Stimulated activated CD4-positive, alpha-beta T cell treated with anti-CD3 and anti-CD28 coated beads, Interleukin-4, amount 100 ng/mL, for 24 hours (primary cell): ENCODE data around the gene KLHL29.

Experiments used
- DNase-seq: peaks from one replicate; pipeline ENCODE4 v3.0.0-alpha.2; 2020

KLHL29 gene

DNA sequence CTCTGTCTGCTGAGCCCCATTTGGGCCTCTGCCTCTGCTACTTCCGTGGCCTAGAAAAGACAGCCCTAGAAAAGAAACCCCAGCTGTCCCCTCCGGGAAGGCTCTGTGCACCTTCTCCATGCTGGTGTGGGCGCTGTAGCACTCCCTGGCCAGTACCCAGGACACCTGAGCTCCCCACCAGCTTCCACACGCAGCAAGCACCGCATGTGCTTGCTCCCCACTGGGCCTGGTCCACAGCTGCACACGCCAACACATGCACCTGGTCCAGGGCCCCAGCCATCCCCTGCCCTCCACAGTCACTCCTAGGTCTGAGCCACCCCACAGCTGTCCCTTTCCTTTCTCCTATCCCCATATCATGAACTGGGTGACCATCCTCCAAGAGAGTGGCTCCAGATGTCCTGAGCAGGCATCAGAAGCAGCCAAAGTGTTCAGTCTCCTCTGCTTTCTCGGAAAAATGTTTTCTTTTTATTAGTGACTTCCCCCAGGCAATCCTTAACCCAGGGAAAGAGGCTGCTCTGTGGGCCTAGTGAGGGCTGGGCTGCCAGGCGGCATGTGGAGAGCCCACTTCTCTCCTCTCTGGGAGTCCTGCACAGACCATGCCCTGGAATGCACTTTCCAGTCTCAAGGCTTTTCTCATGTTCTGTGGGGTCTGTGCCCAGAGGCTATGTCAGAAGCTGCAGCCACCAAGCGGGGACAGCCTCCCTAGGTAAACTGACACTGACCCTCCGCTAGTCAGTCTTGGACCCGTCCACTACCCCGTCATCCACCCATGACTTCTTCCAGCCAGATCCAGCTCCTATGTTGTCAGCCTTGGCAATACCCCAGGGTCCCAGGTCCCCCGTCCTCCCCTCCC is 133.7 kb downstream of the KLHL29 start:
- no peak for DNase-seq

DNA sequence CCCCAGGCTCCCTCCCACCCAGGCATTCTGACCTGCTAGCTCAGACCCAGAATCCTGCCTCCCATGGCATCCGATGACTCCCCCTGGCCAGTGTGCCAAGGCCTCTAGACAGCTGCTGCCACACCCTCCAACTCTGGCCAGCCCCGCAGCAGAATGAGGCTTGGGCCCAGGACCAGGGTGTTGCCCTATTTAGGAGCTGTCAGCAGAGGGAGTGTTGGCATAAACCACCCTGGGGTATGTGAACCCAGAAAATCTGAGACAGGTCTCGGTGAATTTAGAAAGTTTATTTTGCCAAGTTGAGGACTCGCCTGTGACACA is 134.3 kb downstream of the KLHL29 start:
- no peak for DNase-seq

DNA sequence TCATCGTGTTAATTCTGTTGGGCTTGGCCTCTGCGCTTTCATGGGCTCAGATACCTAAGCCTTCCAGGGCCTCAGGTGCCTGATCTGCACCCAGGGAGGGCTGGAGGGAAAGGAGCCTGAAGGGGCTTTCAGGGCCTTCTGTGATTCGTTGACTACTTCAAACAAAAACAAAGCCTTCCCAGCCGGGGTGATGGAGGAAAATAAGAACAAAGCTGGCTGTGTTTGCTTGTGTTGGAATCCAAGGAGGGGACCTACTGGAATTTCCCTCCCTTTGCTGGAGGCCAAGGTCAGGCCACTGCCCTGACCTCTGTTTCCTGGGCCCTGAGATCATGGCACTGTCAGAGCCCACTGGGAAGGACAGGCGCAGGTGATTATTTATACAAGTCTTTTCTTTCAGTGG is 135.3 kb downstream of the KLHL29 start:
- no peak for DNase-seq

DNA sequence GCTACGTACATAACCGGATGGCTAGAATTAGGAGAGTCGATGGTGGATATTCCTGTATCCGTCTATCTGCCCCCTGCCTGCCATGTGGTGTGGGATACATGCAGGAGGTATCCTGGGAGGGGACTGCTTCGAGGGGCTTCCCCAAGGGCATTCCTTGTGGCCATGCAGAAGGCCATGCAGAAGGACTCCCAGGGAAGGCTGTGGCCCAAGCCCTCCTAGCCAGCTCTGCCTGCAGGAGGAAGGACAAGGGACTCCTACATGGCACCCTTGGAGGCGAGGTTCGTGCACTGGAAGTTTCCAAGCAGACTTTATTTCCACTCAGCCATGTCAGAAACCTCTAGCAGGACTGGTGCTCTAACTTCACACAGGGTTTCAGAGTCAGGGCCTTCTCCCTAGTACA is 136.1 kb downstream of the KLHL29 start:
- no peak for DNase-seq

DNA sequence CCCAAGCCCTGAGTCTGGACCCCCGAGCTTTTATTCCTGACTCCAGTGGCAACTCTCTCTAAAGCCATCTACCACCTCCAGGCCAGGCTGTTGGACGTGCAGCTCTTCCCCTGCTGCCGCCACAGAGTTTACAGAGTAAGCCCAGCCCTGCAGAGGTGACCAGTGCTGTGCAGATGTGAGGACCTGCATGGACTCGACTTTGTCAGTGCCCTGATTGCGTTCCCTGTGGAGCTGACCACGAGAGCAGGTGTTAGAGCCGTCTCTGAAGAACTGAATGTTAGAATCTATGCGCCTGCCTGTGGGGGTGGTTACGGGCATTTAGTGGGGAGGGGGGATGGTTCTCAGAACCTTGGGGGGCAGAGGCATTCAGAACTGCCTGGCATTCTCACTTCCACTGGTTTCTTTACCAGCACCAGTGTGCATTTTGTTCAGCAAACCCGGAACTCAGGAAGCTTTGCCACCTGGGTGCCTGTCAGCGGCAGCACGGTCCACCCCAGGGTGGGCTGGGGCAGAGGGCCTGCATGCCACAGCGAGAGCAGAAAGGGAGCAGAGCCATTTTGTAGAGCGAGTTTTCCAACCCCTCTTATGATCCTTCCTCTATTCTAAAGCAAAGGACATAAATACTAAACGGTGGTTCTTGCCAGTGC is 137.9 kb downstream of the KLHL29 start:
- DNase-seq, result no peak

DNA sequence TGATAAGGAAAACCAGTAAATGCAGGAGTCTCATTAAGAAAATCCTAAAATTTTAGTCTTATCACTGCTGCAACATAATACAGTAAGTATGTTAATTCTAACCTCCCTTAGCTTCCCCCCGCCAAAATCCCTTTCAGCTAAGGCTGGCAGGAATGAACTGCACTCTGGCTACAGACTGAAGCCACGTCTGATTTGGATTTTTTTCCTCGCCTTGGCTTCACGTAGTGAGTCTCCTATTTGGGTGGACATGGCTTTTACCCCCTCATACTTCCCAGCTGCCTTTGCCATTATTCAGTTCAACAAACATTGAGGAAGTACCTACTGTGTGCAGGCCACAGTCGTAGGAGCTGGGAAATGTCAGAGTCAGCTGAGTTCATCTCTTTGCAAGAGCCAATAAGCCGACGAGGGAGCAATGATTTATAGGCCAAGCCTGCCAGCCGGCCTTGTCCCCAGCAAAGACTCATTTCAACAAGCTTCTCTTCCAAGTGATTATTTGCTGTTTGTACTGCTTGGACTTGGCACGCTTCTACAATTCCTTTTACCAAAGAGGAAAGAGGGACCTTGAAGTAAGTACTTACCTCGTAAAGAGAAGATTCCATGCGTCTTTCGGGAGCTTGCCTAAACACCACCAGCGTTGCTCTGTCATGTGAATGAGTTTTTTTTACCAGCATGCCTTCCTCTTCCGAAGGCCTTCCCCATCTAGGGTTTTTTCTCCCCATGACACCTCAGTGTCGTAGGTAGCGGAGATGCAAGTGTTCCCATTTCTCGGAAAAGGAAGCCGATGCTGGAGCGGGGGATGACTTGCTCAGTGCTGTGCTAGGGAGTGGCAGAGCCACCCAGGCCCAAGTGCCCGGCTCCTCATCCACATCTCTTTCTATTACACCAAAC is 138.6 kb downstream of the KLHL29 start:
- no peak for DNase-seq

DNA sequence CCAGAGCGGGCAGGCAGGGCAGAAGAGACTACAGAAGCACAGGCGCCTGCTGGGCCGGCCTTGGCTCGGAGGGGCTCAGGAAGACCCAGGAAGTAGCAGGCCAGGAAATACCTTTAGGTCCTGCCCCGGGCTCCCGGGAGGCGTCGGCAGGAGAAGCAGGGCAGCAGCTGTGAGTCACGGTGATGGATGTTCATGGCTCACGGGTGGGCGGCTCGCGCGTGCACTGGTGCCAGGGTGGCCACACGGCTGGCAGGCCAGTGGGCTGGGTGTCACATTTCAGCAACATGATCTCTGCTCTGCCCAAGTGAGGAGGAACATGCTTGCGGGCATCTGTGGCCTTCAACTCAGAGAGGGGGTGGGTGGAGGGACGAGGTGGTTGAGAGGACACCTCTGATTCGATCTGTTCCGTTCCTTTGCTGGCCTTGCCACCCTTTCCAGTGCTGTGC is 139.3 kb downstream of the KLHL29 start:
- DNase-seq, result no peak

DNA sequence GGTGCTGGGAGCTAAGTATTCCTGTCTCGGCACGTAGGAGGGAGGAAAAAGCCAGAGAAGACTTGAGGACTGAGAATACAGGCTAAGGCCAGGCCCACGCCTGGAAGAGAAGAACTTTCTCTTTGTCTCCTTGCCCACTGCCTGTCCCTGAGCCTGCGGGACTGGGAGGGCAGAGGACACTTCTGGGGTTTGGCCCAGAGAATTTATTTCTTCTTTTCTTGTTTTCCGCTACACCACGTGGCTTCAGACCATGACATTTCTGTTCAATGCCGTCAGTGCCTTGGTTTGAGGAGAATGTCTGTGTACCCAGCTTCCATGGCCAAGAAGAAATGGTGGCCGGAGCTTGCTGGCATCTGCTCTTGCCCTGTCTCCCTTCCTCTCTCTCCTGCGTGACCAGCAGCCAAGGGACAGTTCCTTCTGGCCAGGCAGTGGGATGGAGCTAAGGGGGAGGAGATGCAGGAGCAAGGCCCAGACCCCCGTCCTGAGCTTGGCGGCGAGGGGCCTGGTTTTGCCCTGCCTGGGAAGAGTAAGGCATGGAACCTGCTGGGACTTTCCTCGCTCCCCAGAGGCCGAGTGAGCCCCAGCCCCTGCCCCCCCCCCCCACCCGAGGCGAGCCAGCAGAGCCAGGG is 140.3 kb downstream of the KLHL29 start:
- DNase-seq, result no peak

DNA sequence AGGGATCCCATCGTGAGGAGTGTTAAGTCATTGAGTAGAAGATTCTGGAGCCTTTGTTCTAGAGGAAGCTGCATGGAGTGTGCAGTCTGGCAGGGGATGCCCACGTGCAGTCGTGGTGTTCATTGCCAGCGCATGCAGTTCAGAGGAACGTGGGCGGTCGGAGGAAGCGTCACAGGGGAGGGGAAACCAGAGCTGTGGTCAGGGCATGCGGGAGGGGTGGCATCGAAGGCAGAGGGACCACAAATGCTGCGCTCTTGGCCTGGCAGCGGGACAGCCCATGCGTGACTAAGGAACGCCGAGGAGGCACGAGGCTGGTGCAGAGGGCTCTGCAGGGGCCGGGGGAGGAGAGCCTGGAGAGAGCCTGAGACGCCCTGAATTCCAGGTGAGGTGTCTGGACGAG is 141.1 kb downstream of the KLHL29 start:
- peak; percentile 34 for DNase-seq

DNA sequence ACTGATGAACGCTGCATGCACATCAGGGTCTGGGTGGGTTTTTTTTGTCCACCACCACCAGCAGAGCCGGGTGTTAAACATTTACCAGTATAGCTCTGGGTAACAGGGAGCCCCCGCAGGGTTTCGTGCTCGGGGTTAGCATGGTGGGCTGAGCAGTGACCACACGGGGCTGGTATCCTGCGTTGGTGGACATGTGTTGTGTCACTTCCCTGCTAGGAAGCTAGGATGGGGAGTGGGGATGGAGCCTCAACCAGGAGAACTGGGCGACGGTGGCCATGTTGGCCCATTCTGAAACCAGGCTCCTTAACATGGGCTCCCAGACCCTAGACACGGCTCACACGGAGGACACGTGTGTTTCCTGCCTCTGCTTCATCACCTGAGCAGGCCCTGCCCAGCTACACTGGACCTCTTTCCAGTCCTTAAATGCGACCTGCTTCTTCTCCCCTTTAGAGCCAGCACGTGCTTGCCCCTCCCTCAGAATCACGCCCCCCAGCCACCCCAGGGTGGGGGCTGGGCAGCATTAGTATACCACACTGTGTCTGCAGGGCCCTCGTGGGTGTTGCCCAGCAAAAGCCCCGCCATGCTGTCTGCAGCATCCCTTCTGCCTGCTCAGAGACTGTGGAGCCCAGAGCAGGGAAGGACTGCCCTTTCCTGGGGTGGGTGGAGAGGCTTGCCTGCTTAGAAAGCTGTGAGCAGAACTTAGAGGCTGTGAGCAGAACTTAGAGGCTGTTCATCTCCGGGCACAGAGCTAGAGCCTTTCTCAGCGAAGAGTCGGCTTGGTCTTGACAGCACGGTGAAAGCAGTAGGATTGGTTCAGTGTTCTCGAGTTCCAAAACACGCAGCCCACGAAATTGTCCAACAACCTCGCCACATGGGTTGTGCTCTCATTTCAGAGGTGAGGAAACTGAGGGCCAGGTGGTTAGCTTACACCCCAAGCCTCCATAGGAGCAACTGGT is 142.1 kb downstream of the KLHL29 start:
- DNase-seq, result no peak

DNA sequence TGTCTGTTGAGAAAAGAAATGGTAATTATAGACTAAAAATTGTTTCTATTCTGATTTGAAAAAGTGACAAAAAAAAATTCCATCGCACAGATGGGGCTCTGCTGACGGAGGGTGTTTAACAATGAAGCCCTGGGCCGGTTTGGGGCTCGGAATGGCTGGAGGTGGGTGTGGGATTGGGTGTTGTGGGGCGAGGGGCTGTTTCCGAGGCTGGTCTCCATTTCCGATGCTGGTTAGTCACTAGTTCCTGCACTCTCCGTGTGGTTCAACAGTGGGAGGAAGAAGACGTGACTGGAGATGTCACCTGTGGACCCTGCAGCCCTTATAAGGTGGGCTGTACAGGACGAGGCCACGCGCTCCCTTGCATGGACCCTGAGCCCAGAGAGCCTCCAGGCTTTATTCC is 143.2 kb downstream of the KLHL29 start:
- no peak for DNase-seq

DNA sequence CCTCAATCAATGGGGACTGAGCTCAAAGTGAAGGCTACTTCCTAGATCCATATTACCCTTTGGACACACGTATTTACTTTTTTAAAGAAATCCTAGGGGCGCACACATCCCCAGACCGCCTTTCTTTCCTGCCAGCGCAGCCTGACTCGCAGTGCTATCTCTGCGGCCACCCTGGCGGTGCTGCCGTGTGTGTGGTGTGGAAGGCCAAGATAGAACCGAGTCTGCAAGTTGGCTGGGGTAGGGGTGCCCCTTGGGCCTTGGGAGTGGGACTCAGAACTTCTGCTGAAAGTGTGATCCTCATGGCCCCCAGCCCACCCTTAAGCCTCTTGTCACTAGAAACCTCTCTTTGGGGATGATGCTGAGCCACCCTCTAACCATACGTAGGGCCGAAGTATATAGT is 143.7 kb downstream of the KLHL29 start:
- DNase-seq, result no peak

DNA sequence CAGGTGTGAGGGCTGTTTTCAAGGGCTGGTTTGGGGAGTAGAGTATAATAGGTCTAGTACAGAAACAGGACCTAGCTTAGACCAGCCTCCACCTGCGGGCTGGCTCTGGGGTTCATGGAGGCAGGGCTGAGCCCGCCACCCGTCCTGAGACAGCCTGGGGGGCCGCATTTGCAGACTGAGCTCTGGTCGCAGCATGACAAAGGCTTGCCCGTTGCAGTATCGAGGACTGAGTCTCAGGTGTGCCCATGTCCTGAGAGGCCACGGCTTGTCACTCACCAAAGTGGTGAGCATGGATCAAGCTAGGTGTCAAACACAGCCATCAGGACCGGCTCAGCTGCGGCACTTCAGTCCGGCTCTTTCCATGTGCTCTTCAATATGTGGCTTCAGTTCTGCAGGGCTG is 144.7 kb downstream of the KLHL29 start:
- no peak for DNase-seq

DNA sequence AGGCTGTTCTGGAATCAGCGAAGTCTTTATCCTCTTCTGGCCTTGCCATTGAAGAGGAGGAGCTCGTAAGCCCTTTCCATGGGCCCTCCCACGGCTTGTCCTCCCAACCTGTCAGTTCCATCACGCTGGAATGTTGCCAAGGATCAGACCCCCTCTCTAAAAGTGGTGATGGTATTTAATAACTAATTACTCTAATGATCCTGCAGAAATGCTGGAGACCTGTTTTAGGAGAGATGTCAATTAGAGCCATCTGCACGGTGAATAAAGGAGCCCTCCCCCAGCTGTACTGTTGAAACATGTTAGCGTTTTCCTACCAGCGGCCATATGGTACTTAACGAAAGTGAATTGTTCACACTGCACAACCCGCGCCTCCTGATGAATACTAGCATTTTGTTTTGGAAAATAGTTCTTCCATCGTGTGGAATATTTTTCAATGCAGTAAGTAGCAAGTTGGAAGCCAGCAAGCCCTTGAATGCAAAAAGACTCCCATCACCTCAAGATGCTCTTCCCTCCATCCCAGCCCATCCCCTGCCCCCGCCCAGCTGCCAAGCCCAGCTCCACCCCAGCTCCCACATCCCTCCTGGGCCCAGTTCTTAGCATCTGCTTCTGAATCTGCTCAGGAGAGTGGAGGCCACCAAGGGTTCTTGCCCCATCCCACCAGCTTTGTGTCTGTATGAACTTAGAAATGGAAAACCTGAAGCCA is 145.4 kb downstream of the KLHL29 start:
- no peak for DNase-seq

DNA sequence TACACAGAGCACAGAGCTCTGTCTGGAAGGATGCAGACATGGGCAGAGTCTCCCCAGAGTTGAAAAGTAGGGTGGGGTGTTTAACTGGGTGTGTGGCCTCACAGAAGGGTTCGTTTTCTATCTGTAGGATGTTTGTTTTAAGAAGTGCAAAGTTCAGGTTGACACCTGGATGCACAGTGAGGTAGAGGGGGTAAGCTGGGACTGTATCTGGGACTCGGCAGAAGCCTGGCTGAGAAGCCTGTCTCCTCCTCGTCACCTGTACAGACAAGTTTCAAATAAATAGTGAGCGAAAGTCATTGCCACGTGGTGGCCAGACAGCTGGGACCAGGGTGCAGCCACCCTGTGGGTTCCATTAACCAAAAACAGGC is 145.9 kb downstream of the KLHL29 start:
- DNase-seq, result no peak

DNA sequence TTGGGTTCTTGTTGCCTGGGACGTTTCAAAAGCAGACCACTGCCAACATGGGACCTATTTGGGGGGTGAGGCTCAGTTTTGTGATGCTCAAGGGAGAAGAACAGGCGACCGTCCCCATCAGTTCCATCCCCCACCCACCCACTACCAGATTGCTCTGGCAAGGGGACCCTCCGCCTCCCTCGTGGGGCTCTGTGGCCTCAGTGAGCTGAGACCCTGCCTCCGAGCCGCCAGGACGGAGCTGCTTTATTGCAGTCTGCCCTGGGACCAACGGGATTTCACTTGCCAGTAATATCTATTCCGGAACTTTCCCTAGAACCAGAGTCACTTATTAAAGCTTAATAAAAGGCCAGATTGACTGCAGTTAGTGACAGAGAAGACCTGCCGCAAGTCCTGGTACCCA is 146.3 kb downstream of the KLHL29 start:
- DNase-seq, result no peak

DNA sequence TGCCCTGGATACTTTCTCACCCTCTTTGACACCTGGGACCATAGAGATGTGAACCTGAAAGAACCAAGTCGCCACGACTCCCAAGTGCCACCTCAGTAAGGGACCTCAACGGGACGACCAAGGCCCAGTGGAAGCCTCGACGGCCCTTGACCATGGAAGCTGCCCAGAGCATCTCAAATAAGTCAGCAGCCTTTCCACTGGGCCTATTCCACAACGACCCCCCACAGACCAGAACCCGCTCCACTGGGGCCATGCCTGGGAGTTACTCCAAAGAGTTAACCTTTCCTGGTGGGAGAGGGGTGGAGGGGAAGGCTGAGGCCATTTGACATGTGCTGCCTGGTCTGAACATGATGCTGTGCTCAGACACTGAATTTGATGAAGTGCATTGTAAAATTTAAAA is 146.9 kb downstream of the KLHL29 start:
- DNase-seq, result no peak

DNA sequence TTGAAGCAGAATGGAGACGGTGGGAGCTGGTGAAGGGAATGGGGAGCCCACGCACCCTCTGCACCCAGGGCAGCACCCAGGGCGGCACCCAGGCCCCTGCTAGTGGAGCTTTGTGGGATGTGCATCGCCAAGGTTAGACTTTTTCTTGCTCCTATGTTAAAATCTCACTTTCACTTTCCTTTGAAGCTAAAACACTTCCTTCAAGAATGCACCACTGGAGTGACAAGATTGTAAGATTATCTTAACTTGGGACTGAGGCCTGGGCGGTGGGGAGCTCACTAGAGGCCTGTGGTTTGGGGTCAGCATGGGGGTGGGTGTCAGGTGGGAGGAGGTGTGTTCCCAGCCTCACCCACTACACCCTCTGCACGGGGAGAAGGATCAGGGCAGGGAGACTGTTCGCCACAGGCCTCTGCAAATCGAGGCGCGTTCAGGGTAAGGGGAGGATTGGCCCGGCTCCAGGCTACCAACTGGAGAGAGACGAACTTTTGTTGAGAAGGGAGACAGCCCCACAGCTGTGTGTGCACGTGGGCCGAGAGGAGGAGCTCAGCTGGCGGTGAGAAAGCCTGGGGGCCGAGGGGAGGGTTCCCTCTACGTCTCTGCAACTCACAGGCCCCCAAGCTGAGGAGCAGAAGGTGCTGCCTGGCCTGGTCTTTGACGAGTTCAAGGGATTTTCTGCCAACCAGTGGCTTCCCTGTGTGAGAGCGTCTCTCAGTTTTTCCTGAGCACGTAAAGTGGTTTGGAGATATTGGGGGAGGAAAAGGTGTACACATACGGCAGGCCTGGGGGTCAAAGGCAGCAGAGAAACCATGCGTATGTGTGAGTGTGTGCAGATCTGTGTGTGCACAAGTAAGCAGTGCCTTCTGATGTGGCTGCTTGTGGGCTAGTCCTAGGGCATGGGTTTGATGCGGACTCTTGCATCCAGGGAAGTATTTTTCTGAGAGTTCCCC is 147.7 kb downstream of the KLHL29 start:
- peak; percentile 28 for DNase-seq

DNA sequence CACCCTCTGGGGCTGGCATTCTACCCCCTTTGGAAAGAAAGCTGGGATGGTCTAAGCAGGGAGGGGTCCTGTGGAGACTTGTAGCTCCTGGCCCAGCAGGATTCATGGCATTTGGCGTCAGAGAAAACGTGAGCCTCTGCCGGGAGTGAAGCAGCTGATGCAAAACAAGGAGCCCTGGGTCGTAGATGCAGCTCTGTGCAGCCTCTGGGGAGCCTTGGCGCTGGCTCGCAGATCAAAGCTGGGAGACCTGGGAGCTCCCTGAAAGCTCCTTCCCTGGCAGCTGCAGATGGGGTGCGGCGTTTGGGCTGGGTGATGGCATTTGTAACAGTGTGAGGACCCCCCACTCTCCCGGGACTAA is 148.3 kb downstream of the KLHL29 start:
- DNase-seq, result no peak

DNA sequence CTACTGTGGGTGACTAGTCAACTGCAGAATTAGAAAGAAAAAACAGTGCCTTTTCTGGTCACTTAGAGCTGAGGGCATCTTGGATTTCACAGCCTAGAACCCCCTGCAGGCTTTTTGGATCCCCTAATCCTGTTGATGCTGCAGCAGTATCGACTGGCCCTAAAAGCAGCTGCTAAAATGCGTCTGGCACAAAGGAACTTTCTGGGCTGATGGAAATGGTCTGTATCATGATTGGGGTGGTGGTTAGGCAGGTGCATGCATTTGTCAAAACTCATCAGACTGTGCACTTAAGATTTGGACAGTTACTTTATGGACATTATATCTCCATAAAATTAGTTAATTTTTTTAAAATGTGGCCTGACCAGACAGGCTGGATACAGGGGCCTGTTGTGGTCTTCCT is 149.8 kb downstream of the KLHL29 start:
- no peak for DNase-seq
